IMR-90 (cell line): ENCODE measurements around the gene ACHE. TPM values are rescaled to one million over a fixed set of nuclear protein-coding genes. Genes with fewer than 3 reads are reported as not detected.

Experiments used
- ATAC-seq: fragments of 200-7000 bp; cut with Tn5 transposase; 2 replicates; pipeline ENCODE4 v1.9.1; 2020; ENCODE audit warnings: low read depth, mild to moderate bottlenecking, moderate library complexity
- BruUV-seq: library from RNA; stranded (reverse); fragments of 400-500 nt; replicated peaks from 2 replicates; lab custom pipeline; 2021; lab: Mats Ljungman, UMichigan
- CTCF ChIA-PET: fragments of 300-600 bp; formaldehyde crosslinking; extraction: SDS; loops from one replicate; lab custom pipeline; 2021; ENCODE audit warnings: antibody characterized with exemption; lab: Yijun Ruan, JAX
- POLR2A ChIA-PET: fragments of 300-600 bp; sonication (Branson Sonifier 250); formaldehyde crosslinking; loops from one replicate; lab custom pipeline; 2022; ENCODE audit warnings: antibody characterized with exemption; ENCODE audit not compliant: unreplicated experiment; lab: Charles Lee
- DNase-seq: peaks from one replicate; pipeline ENCODE4 v3.0.0; 2013
- H2AFZ ChIP-seq: replicated peaks from 2 replicates; pipeline ENCODE3; 2013; ENCODE audit warnings: low read length, mild to moderate bottlenecking; ENCODE audit not compliant: poor library complexity
- H2AK5ac ChIP-seq: 2 replicates; pipeline ENCODE4 v1.6.1; 2013; ENCODE audit warnings: low read depth, low read length, inconsistent platforms
- H2AK9ac ChIP-seq: replicated peaks from 2 replicates; pipeline ENCODE3; 2013; ENCODE audit warnings: mild to moderate bottlenecking, low read depth, low read length, moderate library complexity; ENCODE audit not compliant: poor library complexity
- H2BK120ac ChIP-seq: 2 replicates; pipeline ENCODE4 v1.6.1; 2013; ENCODE audit warnings: low read depth, low read length, inconsistent platforms
- H2BK15ac ChIP-seq: 3 replicates; pipeline ENCODE4 v1.6.1; 2013; ENCODE audit warnings: low read depth, low read length, inconsistent platforms
- H2BK20ac ChIP-seq: 2 replicates; pipeline ENCODE4 v1.6.1; 2013; ENCODE audit warnings: low read depth, mild to moderate bottlenecking, inconsistent platforms, low read length, moderate library complexity
- H2BK5ac ChIP-seq: 2 replicates; pipeline ENCODE4 v1.6.1; 2013; ENCODE audit warnings: mild to moderate bottlenecking, low read depth, low read length, inconsistent platforms; ENCODE audit not compliant: poor library complexity, severe bottlenecking
- H3K14ac ChIP-seq: replicated peaks from 2 replicates; pipeline ENCODE4 v1.6.1; 2013; ENCODE audit warnings: low read depth, low read length, inconsistent platforms
- H3K18ac ChIP-seq: 2 replicates; pipeline ENCODE4 v1.6.1; 2013; ENCODE audit warnings: low read depth, low read length, control low read depth
- H3K23ac ChIP-seq: 2 replicates; pipeline ENCODE4 v1.6.1; 2013; ENCODE audit warnings: low read depth, low read length, inconsistent platforms
- H3K27ac ChIP-seq: 2 replicates; pipeline ENCODE4 v1.5.1; 2013; ENCODE audit warnings: mild to moderate bottlenecking, control low read depth, low read length; ENCODE audit not compliant: insufficient read depth
- H3K27me3 ChIP-seq: 2 replicates; pipeline ENCODE4 v1.6.1; 2013; ENCODE audit warnings: low read length; ENCODE audit not compliant: control insufficient read depth, insufficient read depth
- H3K36me3 ChIP-seq: 2 replicates; pipeline ENCODE4 v1.6.1; 2013; ENCODE audit warnings: low read length, mixed read lengths; ENCODE audit not compliant: control insufficient read depth, insufficient read depth
- H3K4ac ChIP-seq: 2 replicates; pipeline ENCODE4 v1.6.1; 2013; ENCODE audit warnings: low read depth, low read length, inconsistent platforms
- H3K4me1 ChIP-seq: 2 replicates; pipeline ENCODE4 v1.6.1; 2013; ENCODE audit warnings: low read length, mixed read lengths; ENCODE audit not compliant: control insufficient read depth, insufficient read depth
- H3K4me2 ChIP-seq: 2 replicates; pipeline ENCODE4 v1.6.1; 2013; ENCODE audit warnings: low read depth, mild to moderate bottlenecking, control low read depth, low read length, moderate library complexity
- H3K4me3 ChIP-seq: 2 replicates; pipeline ENCODE4 v1.5.1; 2013; ENCODE audit warnings: low read depth, mild to moderate bottlenecking, control low read depth, low read length, moderate library complexity; ENCODE audit not compliant: insufficient read depth
- H3K56ac ChIP-seq: 2 replicates; pipeline ENCODE4 v1.6.1; 2013; ENCODE audit warnings: low read length, inconsistent platforms; ENCODE audit not compliant: insufficient read depth; ENCODE audit errors: extremely low read depth
- H3K79me1 ChIP-seq, 2 experiments: 2 replicates each; pipeline ENCODE4 v1.6.1; 2013; ENCODE audit warnings: low read length in 2 of 2, inconsistent platforms in 1 of 2, low read depth in 1 of 2
- H3K9ac ChIP-seq: 2 replicates; pipeline ENCODE4 v1.6.1; 2013; ENCODE audit warnings: low read depth, low read length, control low read depth
- H3K9me1 ChIP-seq: 2 replicates; pipeline ENCODE4 v1.6.1; 2013; ENCODE audit warnings: low read length, inconsistent platforms; ENCODE audit not compliant: insufficient read depth
- H3K9me3 ChIP-seq: 2 replicates; pipeline ENCODE4 v1.6.1; 2013; ENCODE audit warnings: low read length; ENCODE audit not compliant: control insufficient read depth, insufficient read depth
- H4K20me1 ChIP-seq: 2 replicates; pipeline ENCODE4 v1.6.1; 2013; ENCODE audit warnings: low read length, inconsistent platforms; ENCODE audit not compliant: insufficient read depth
- H4K5ac ChIP-seq: 2 replicates; pipeline ENCODE4 v1.6.1; 2013; ENCODE audit warnings: mild to moderate bottlenecking, low read depth, low read length, control low read depth
- H4K8ac ChIP-seq, 2 experiments: 2 replicates each; pipeline ENCODE4 v1.6.1; 2013; ENCODE audit warnings: low read depth in 2 of 2, low read length in 2 of 2, control low read depth in 1 of 2, inconsistent platforms in 1 of 2
- H4K91ac ChIP-seq: 2 replicates; pipeline ENCODE4 v1.6.1; 2013; ENCODE audit warnings: low read depth, low read length, inconsistent platforms; ENCODE audit not compliant: insufficient read depth
- CEBPB ChIP-seq: IDR thresholded peaks from 2 replicates; pipeline ENCODE4 v1.6.1; 2012; ENCODE audit warnings: low read depth, low read length, improper control_type of control experiment
- CHD1 ChIP-seq: IDR thresholded peaks from 2 replicates; pipeline ENCODE4 v1.6.1; 2012; ENCODE audit warnings: low read depth, low read length, improper control_type of control experiment
- CTCF ChIP-seq: conservative IDR thresholded peaks from 2 replicates; pipeline ENCODE4 v1.5.1; 2012; ENCODE audit warnings: mild to moderate bottlenecking, low read depth, low read length, improper control_type of control experiment
- ELK1 ChIP-seq: fragments of 150-350 bp; IDR thresholded peaks from 2 replicates; pipeline ENCODE4 v1.6.1; 2016; ENCODE audit warnings: low read depth, mild to moderate bottlenecking, low read length, moderate library complexity, borderline replicate concordance
- MAFK ChIP-seq: IDR thresholded peaks from 2 replicates; pipeline ENCODE4 v1.6.1; 2012; ENCODE audit warnings: low read depth, low read length, improper control_type of control experiment
- NFE2L2 ChIP-seq: fragments of 150-350 bp; IDR thresholded peaks from 2 replicates; pipeline ENCODE4 v1.6.1; 2016; ENCODE audit warnings: low read depth, mild to moderate bottlenecking, low read length
- RAD21 ChIP-seq: IDR thresholded peaks from 2 replicates; pipeline ENCODE4 v1.6.1; 2012; ENCODE audit warnings: low read length, improper control_type of control experiment
- RFX5 ChIP-seq: IDR thresholded peaks from 2 replicates; pipeline ENCODE4 v1.8.0; 2012; ENCODE audit warnings: low read depth, mild to moderate bottlenecking, low read length, moderate library complexity
- SMC3 ChIP-seq: fragments of 150-350 bp; IDR thresholded peaks from 2 replicates; pipeline ENCODE4 v1.6.1; 2016; ENCODE audit warnings: low read depth, mild to moderate bottlenecking, antibody characterized with exemption, low read length, moderate library complexity
- USF2 ChIP-seq: fragments of 150-350 bp; IDR thresholded peaks from 2 replicates; pipeline ENCODE4 v1.6.1; 2017; ENCODE audit warnings: mild to moderate bottlenecking, antibody characterized with exemption, low read length, low read depth
- WGBS, 2 experiments: methylation state at CpG; one replicate each; pipeline versions ENCODE4 v1.1.5 to v1.1.7; 2013; ENCODE audit warnings: missing lambda C conversion rate in 2 of 2; ENCODE audit not compliant: insufficient read length in 1 of 2; ENCODE audit errors: extremely low coverage in 2 of 2; 5-methylcytosine and 5-hydroxymethylcytosine counted together
- dilution Hi-C: fragments of 300-500 bp; cut with HindIII; formaldehyde crosslinking; loops from one replicate; pipeline ENCODE4 v1.14.3; 2018; ENCODE audit warnings: low sequenced_read_pairs; ENCODE audit not compliant: unreplicated experiment
- in situ Hi-C: fragments of 300-500 bp; cut with MboI; formaldehyde crosslinking; loops from 3 replicates; pipeline ENCODE4 v1.14.3; 2019; ENCODE audit warnings: low sequenced_read_pairs, inconsistent platforms, mixed read lengths
- intact Hi-C: fragments of 100-400 bp; cut with micrococcal nuclease; formaldehyde crosslinking; loops from 2 replicates; pipeline ENCODE4 v1.10.0; 2022
- polyA plus RNA-seq, 3 experiments: library from polyadenylated mRNA; depleted of rRNA; stranded (reverse); fragments of >200 nt; gene quantifications; 2 replicates each; pipeline ENCODE4 v1.2.3, GENCODE V29; 2012; ENCODE audit warnings: low replicate concordance in 1 of 3
- total RNA-seq: library from RNA; depleted of rRNA; stranded (reverse); fragments of >200 nt; gene quantifications from 2 replicates; pipeline ENCODE4 v1.2.3, GENCODE V29; 2012

Gene ACHE
- total and polyA plus RNA-seq, 2 of the 4 experiments (the other 2 are of a cell fraction) = 0.41 TPM; not detected in 1

GRCh38 chr7:100900978-100901377 is 5.3 kb upstream of the ACHE start:
- Histone ChIP-seq H2AK5ac (no peak overlapping the region), H3K4me3 (no peak overlapping the region), H3K9me3 (peaks cover 2% of the 10 kb centered on the region; the same call in 1 of the 2 replicates), H2BK20ac (no peak overlapping the region), H2AFZ (no peak overlapping the region), H3K4me2 (no peak overlapping the region), H3K79me1 (no peaks in the 10 kb centered on the region), H4K8ac (no peak overlapping the region), H3K18ac (no peak overlapping the region), H3K9me1 (no peaks in the 10 kb centered on the region), H3K23ac (no peak overlapping the region), H4K91ac (no peak overlapping the region), H2BK5ac (no peak overlapping the region), H3K27ac (no peak overlapping the region), H3K27me3 (peaks cover 35% of the 10 kb centered on the region), H3K4ac (no peak overlapping the region), H3K14ac (no peak overlapping the region), H2BK15ac (no peak overlapping the region), H3K9ac (no peak overlapping the region), H4K5ac (no peak overlapping the region), H3K4me1 (no peaks in the 10 kb centered on the region; the same call in 1 of the 2 replicates), H2AK9ac (no peak overlapping the region), H2BK120ac (no peak overlapping the region), H3K36me3 (no peaks in the 10 kb centered on the region), H4K20me1 (0 out of 2 replicates have a peak, but pooled peaks cover 4% of the 10 kb centered on the region), H3K56ac (no peak overlapping the region)
- ATAC-seq (no peak), DNase-seq (no peak)
- ChIA-PET CTCF (no interaction called here), POLR2A (no interaction called here)
- no peak for TF ChIP-seq CHD1
- TF ChIP-seq SMC3 = no peak
- no peak for TF ChIP-seq RFX5
- TF ChIP-seq CTCF = no peak
- TF ChIP-seq CEBPB = no peak
- TF ChIP-seq RAD21 = no peak
- TF ChIP-seq MAFK = no peak
- TF ChIP-seq USF2 = no peak
- no peak for TF ChIP-seq ELK1
- no peak for TF ChIP-seq NFE2L2
- BruUV-seq = no TSS peak
- dilution Hi-C loops = no loop called here
- no CpG with 5 or more reads among the region's 2 CpGs for WGBS, 2 experiments
- intact Hi-C loops = no loop called here
- in situ Hi-C loops = no loop called here
